HG02588 (cell line): ENCODE results near the gene GSDMA.

Experiments
- ATAC-seq: cut with Tn5 transposase; IDR thresholded peaks from one replicate; pipeline ENCODE4 v1.9.1; 2021; ENCODE audit warnings: mild to moderate bottlenecking, moderate library complexity; ENCODE audit not compliant: unreplicated experiment

GSDMA gene, protein sequence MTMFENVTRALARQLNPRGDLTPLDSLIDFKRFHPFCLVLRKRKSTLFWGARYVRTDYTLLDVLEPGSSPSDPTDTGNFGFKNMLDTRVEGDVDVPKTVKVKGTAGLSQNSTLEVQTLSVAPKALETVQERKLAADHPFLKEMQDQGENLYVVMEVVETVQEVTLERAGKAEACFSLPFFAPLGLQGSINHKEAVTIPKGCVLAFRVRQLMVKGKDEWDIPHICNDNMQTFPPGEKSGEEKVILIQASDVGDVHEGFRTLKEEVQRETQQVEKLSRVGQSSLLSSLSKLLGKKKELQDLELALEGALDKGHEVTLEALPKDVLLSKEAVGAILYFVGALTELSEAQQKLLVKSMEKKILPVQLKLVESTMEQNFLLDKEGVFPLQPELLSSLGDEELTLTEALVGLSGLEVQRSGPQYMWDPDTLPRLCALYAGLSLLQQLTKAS

DNA sequence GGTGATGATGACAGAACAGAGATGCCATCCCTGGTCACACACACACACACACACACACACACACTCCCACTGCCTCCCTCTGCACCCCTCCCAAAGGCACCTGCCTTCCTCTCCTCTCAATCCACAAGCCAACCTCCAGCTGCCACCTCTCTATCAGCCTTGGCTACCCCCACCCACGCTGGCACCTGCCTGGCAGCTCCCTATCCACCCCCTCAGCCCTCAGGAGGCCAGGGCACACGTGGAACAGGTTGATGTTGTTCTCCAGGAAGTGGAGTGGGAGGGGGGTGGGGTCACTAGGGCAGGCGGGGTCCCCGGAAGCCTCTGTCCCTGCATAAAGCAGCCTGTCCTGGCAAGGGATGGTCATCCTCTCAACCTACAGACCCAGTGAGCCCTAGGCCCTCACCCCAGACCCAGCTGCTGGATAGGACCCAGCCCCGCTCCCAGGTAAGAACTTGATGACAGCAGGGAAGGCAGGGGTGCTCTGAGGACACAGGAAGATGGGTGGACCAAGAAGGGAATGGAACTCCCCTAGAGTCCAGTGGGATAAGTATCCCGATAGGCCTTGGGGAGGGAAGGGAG, at the start of gene GSDMA:
TSS of gene GSDMA (plus strand) at position 363 of the 579 bp plus-strand sequence. CDS start 2,684 bp downstream, outside the sequence.
- no peak for ATAC-seq

DNA sequence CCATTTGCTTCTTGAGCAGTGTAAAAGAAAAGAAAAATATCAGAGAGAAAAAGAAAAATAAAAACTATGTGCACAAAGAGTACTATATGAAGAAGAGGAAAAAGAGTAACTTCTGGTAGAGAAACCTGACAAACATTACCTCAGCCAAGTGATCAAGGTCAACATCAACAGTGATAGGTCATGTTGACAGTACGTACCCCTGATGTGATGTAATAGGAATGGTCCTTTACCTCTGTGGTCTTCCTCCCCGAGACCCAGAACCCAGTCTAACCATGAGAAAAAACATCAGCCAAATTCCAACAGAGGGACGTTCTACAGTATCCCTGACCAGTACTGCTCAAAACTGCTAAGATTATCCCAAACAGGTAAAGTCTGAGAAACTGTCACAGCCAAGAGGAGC, 48.8 kb upstream of the GSDMA start:
- no peak for ATAC-seq

DNA sequence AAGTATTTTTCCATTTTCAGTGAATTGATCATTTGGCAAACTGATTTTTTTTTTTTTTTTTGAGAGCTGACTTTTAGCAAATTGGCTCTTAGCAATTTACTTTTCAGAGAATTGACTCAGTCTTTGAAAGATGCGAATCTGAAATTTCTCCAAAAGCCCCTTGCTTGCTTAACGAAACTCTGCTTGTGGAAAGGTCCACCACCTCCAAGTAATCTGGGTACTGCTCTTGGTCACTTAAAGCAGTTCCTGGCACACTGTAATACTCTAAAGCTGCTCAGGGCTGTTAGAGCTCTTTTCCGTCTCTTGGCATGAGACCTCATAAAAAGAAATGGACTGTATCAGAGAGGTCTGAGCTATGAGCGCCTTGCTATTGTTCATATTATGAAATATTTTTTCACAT, 47.2 kb upstream of the GSDMA start:
- no peak for ATAC-seq

DNA sequence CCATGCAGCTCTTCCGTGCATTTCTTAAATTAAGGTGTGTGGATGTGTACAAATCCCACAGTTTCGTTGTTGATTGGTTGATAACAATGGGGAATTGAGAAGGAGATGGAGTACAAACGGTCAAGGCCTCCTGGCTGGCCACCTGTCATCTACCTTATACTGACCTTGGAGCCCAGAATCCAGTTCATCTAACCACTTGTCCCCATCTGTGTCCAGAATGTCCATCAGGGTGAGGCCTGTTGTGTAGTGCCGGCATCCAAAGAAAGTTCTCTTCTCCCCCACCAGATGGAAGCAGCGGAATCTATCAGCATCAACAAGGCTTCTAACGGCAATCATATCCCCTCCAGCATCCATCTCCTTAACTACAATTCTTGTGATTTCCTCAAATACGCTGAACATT, 45.9 kb upstream of the GSDMA start:
- ATAC-seq = no peak

DNA sequence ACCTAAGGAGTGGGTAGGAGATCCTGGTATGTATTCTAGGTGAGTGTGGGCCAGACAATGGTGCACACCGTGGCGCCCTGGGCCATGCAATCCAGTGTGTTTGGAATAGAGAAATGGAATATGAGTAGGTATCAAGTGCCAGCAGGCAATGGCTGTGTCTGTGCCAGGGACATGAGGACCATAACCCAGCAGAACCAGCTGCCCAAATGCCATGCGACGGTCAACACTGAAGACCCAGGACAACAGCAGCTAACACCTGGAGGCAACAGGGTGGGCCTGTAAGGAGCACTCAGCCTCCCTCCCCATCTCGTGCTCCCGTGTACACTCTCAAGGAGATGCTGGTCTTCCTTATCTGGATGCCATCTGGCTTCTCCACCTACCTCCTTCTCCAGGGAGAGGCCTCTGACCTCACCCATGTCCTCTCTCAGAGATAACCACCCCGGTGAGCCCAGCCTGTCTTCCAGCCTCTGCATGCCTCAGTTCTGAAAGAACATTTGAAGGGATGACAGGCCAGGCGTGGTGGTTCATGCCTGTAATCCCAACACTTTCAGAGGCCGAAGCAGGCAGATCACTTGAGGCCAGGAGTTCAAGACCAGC, 43.6 kb upstream of the GSDMA start:
- ATAC-seq = no peak

DNA sequence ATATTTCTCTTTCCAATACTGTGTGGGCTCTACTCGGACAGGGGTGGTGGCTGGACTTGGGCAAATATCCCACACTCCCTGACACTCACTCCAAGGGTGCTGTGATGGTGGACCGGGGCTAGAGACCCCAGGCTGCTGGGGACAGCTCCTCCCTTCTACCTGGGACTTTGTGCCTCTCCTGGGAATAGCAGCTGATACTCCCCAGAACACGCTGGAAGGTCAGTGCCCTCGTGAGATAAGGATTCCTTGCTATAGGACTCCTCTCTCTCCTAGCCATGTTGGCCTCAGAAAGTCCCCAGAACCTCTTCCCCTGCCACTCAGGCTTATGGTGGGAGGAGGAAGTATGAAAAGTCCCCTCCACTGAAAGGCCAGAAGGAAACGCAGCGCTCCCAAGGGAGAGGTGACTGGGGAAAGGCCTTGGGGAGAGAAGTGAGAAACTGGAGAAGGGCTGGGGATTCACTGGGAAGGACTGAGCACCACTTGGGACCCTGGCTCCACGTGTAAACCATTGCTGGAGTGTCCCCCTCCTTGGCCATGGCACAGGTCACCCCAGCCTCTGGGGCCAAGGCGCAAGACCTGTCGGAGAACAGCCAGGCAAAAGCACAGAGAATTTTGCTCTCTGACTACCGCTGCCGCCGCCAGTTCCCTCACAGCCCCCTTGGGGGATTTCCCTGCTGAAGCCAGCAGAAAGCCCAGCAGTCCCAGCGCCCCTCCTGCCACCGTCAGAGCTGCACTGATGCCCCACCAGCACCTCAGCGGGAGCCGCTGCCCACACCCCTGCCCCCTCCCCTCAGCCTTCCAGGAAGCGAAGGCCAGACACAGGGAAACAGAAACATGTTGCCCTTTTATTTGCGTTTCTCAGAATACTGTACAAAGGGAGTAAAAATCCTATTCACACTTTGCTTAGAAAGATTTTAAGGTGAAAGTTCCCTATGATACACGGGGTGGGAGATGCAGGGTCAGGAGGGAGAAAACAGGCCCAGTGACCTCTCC, 42.3 kb upstream of the GSDMA start:
- ATAC-seq = no peak

DNA sequence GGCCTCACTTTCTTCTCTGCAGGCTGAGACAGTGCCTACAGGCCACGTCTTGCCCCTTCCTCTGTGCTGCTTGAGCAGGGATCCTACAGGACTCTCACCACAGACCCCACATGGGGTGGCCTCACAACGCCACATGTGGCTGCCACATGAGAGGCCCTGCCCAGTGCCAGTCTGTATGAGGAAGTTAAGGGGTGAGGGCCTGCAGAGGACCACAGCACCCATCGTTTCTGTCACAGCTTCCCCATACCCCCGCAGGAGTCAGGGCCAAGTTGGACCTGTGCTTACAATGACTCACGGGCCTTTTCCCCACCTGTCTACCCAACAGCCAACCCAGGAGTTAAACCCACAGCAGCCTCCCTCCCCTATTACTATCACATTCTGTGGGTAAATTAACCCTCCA, 41.5 kb upstream of the GSDMA start:
- no peak for ATAC-seq

DNA sequence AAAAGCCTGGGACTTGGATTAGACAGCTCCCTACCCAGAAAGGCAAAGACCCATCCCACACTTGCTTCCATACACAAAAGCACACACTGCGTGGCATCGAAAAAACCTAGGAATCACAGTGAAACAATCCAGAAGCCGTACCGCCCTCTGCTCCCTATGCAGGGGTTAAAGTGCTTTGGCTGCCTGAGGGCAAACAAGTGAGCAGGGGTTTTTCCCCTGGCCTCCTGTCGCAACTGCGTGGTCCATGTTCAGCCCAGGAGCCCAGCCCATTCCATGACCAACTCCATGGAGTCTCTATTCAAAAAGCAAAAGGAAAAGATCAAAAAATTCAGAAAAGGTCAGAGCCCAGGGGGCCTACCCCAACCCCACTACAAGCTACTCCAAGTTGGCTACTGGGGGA, 40.8 kb upstream of the GSDMA start:
- no peak for ATAC-seq

DNA sequence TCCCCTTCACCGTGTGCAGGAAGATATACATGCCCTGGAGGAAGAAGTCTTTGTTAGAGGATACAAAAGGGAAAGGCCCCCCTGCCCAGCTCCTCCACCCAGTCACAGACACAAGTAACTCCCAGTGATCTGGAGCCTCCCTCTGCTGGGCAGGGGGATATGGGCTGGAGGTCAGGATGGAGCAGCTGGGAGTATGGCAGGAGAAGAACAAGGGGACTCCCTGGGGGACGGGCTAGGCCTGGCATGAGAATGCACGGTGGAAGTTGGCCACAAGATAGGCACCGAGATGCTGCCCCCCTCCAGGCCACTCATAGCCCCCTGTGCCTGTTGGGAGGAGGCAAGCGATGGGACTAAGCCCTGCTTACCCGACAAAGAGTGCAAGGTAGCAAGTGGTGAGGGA, 39.6 kb upstream of the GSDMA start:
- no peak for ATAC-seq

DNA sequence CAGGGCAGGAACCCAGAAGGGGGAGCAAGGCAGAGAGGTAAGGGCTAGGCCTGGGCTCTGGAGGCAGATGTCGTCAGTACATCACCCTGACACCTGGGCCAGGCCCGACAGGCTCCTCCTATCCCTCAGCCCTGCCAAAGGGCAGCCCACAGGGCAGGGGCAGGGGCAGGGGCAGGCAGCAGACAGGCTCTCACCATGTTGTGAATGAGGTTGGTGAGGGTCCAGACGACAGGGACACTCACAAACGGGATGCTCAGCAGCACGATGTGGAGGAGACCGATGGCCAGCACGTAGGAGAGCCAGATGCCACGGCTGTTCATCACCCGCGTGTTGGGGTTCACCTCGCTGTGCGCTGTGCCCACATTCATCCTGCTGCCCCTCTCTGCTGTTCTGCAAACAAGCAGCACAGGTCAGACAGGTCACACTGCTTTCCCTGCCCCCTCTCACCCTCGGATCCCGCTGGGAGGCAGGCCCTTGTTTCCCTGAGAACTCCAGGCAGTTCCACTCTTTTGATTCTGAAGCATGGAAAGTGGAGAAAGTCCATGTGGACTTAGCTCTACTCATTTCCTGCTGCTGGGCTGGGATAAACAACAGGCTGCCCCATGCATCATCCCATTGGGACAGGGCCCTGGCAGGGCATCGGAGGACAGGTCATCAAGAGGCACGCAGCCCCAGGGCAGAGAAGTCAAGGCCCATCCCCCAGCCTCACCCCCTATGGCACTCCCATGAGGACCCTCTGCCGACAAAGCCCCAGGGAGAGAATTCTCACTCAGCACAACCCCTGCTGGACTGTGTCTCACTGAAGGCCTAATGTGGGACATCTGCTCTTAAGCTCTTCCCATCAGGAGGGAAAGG, 38.7 kb upstream of the GSDMA start:
- no peak for ATAC-seq

DNA sequence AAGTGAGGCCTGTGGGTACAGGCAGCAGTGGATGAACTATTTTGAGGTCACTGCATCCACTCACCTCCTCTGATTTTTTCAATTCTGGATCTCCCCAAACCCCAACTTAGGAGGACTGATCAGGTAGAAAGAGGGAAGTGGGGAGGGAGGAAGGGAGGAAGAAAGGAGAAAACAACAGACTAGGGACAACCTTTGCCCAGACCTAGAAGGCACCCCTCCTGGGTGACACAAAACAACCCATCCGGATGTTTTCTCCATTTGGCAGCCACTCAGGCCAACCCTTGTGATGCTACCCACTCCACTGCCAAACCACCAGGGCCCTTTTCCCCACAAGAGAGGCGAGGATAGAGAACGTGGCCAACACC, 38.1 kb upstream of the GSDMA start:
- no peak for ATAC-seq

DNA sequence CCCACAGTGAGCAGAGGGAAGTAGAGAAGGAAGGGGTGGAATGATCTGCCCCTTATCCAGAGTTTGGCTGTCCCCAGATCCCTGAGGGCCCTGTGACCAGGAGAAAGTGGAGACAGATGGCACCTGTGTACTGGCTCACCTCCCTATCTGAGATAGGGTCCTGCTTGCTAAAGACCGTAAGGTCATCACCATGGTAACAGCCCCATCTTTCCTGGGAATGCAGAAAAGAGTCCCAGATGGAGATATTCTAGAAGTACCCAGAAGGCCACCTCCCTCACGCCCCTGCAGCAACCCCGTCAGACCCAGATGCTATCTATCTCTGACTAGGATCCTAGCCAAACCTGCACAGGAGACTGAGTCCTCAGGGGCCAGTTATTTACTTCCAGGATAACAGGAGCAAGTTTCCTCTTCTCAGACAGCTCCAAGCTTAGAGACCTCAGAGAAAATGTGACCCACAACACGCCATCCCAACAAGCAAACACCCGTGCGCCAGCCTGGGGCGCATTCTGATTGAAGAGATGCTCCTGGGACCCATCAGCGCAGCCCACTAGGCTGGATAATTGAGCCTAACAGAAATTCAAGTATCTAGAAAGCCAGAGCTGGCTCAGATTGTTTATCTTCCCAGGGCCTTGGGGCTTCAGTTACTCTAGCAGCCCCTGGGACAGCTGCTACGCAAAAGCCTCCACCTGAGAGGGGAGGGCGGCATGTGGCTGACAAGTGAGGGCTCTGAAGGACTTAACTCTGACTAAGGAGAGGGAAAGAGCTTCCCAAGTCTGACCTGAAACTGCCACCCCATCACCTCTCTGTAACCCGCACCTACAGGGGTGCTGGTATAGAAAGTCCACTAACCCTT, 37.3 kb upstream of the GSDMA start:
- no peak for ATAC-seq

DNA sequence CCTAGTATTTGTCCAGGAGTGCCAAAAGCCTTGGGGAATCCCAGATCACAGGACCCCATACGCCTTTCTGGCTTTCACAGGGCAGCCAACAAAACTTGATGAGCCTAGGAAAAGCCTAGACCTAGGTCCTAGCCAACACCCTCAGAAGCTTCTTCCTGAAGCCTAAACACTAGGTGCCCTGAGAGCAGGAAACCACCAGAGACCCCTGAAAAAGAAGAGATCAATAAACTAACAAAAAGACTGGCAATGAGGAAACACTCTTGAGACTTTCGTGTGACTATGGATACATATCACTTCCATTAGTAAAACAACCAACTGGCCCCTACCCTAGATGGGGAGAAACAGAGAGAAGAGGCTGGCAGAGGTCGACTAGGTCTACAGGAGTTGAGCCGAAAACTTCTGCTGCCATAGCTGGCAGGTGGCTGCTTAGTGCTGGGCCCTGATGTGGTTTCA, 36.6 kb upstream of the GSDMA start:
- no peak for ATAC-seq

DNA sequence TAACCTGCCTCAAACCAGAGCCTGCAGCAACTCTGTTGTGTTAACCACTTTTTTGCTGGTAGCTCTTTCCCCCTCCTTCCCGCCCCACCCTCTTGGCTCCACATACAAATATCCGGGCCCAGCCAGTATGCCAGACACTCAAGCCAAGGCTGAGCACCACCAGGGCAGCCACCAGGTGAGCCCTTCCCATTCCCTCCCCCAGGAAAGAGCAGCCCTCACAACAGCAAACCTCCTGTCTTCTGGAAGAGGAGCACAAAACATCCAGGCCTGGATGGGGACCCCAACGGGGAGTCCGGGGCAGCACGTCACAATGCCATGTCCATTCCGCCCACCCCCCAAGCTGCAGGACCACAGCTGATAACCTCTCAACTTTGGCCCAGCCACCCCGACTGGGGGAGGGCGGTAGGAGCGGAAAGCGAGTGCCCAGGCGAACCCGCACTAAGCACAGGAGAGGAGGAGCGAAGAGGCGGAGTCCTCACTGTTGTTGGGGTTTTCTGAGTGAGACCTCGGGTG, 36.2 kb upstream of the GSDMA start:
- no peak for ATAC-seq

DNA sequence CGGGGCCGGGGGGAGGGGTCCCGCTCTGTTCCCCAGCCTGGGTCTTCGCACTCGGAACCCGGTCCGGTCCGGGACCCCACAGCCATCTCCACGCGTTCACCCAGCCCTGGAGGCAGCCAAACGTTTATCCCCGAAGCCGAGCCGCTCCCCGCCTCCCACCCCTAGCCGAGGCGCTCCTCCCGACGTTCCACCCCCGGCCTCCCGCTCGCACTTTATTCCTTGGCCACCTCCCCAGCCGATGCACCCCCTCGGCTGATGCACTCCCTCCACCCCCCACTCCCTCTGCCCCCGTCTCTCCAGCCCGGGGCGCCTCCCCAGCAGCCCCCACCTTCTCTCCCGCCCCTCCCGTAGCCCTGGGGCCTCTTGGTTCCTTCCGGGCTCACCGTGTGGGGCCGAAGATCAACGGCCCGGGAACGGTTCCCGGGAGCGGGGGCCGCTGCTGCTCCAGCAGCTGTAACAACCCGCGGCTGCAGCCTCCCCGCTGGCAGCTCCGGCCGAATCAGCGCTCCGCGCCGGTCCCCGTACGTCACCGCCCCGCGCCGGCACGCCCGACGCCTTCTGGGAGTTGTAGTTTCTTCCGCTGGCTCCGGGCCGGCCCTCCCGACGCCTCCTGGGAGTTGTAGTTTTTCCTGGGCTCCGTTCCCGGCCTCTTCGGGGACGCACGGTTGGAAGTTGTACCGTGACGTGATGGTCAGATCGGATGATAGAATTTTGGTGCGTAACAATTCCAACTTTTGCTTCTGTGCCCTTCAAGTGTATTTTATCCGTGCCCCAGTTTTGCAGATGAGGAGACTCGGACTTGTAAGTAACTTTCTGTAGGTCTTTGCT, 35.5 kb upstream of the GSDMA start, which contains the start of the genes LRRC3C and ORMDL3:
TSS of gene LRRC3C (plus strand) at position 632 of the 828 bp plus-strand sequence. CDS start 13,792 bp downstream, outside the sequence.
TSS of gene ORMDL3 (minus strand) at position 501 of the 828 bp plus-strand sequence. CDS start 3,398 bp downstream, outside the sequence.
- ATAC-seq = peak; percentile 79

DNA sequence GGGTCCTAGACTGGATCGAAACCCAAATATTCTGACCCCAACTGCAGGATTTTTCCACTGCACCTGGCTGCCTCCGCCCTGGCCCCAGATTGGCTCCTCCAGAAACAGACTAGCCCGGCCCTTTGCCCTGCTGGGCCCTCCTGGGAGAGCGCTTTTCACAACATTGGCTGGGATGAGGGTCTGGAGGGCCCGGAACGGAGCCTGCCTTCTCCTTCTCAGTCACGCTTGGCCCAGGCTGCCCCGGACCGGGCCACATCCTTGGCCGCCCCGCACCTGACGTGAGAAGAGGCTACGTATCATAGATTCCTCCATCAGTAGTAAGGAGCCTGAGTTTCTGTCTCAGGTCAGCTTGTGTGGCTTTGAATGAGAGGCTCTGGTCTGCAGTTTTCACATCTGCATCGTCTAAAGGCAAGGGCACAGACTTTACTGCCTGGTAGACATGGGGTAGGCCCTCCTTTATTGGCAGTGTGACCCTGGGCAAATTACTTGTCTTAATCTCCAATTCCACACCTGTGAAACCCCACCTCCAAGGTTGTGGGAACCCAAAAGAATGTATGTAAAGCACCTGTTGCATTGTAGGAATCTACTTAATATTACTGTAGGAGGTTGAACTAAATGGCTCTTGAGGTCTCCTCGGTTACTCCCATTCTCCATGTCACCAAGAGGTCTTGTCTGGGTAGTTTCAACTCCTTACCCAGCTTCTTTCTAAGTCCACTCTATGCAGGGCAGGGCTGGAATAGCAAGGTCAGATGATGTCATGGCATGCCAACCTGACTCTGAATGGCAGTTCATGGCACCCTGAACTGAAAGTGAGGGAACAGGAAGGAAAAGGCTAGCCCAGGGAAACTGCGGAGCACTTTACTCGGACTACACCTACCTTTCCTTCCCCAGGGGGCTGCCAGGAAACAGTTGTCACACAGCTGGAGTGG, 34.6 kb upstream of the GSDMA start:
- ATAC-seq = no peak
